ENCODE data around the gene ZNF197. TPM values are rescaled to one million over a fixed set of nuclear protein-coding genes. Genes with fewer than 3 reads are reported as not detected.
"Not testable (repeated sequence)": the region's sequence is repeated elsewhere in the genome, so short reads cannot be mapped to it uniquely, and the experiment has no call there.

Gene ZNF197
- total RNA-seq: 1 to 10 TPM; 9.1 to 9.9 TPM

GRCh38 chr3:44624749-44625480 is at the start of gene ZNF197:
TSS of gene ZNF197 (plus strand) at chr3:44625036. CDS start at chr3:44629155, 4,119 bp downstream.
- Mint-ChIP-seq H3K36me3 (peaks cover 15% of the 10 kb centered on the region), H3K27me3 (no peaks in the 10 kb centered on the region), H3K4me3 (peak within 1 kb of the TSS; percentile 80), H3K4me1 (ENCODE audit: low read depth) (peaks cover 20% of the 10 kb centered on the region), H3K27ac (peak within 1 kb of the TSS; percentile 47), H3K9me3 (no peaks in the 10 kb centered on the region)
- POLR2A ChIA-PET: interaction anchor here (1.5 kb wide), 1 partner anchor 137 kb away, joined by 8 read pairs; the partner anchor contains the start of genes KIAA1143 and KIF15
- DNase-seq: peak; percentile 78
- intact Hi-C loops (cut with micrococcal nuclease): loop anchor here (1.0 to 10.0 kb wide), 4 partner anchors 60 to 290 kb away; partner anchors contain the start of genes KIAA1143, KIF15, TCAIM and ZNF501
- CTCF ChIA-PET: interaction anchor here (0.6 to 2.4 kb wide), 3 partner anchors 10 to 1405 kb away, joined by 3 to 14 read pairs (median 4); no protein-coding TSS in a partner anchor

- H3K36me3 Mint-ChIP-seq: peaks cover 26% of the 10 kb centered on the region
- H3K9me3 Mint-ChIP-seq: peaks cover 46% of the 10 kb centered on the region
- H3K4me1 Mint-ChIP-seq (ENCODE audit: low read depth): no peaks in the 10 kb centered on the region
- intact Hi-C loops (cut with micrococcal nuclease): no loop called here
- DNase-seq: no peak
- H3K27ac Mint-ChIP-seq: no peak overlapping the region
- no peak overlapping the region for H3K4me3 Mint-ChIP-seq
- POLR2A ChIA-PET: no interaction called here
- CTCF ChIA-PET: interaction anchor here (0.6 kb wide), 1 partner anchor 21 kb away, joined by 3 read pairs; no protein-coding TSS in a partner anchor
- peaks cover 2% of the 10 kb centered on the region for H3K27me3 Mint-ChIP-seq
These were observed 48.2 kb upstream of the ZNF197 start for GRCh38 chr3:44576613-44577012.

- intact Hi-C loops (cut with micrococcal nuclease); DNase-seq; CTCF ChIA-PET; H3K4me1 Mint-ChIP-seq (ENCODE audit: low read depth); POLR2A ChIA-PET; H3K4me3 Mint-ChIP-seq; H3K27ac Mint-ChIP-seq; H3K27me3 Mint-ChIP-seq: not testable (repeated sequence)
- H3K36me3 Mint-ChIP-seq: peaks cover 23% of the 10 kb centered on the region
- peaks cover 38% of the 10 kb centered on the region for H3K9me3 Mint-ChIP-seq
These were observed 47.4 kb upstream of the ZNF197 start for GRCh38 chr3:44577354-44577952.

GRCh38 chr3:44578316-44578715 is 46.5 kb upstream of the ZNF197 start:
- H3K4me3 Mint-ChIP-seq; H3K4me1 Mint-ChIP-seq (ENCODE audit: low read depth); DNase-seq; H3K27me3 Mint-ChIP-seq; H3K27ac Mint-ChIP-seq; CTCF ChIA-PET; intact Hi-C loops (cut with micrococcal nuclease); POLR2A ChIA-PET: not testable (repeated sequence)
- peaks cover 32% of the 10 kb centered on the region for H3K9me3 Mint-ChIP-seq
- peaks cover 22% of the 10 kb centered on the region for H3K36me3 Mint-ChIP-seq

- H3K27me3 Mint-ChIP-seq: peaks cover 15% of the 10 kb centered on the region
These were observed 45.8 kb upstream of the ZNF197 start for GRCh38 chr3:44578924-44579515.

GRCh38 chr3:44579749-44580148 is 45.1 kb upstream of the ZNF197 start:
- H3K4me1 Mint-ChIP-seq (ENCODE audit: low read depth); DNase-seq; CTCF ChIA-PET; intact Hi-C loops (cut with micrococcal nuclease); H3K27ac Mint-ChIP-seq; H3K4me3 Mint-ChIP-seq; POLR2A ChIA-PET: not testable (repeated sequence)
- H3K27me3 Mint-ChIP-seq: peaks cover 20% of the 10 kb centered on the region
- H3K36me3 Mint-ChIP-seq: peaks cover 24% of the 10 kb centered on the region
- H3K9me3 Mint-ChIP-seq: peaks cover 32% of the 10 kb centered on the region

More at GRCh38 chr3:44578924-44579515, 45.8 kb upstream of the ZNF197 start:
- POLR2A ChIA-PET; CTCF ChIA-PET; DNase-seq; H3K4me3 Mint-ChIP-seq; intact Hi-C loops (cut with micrococcal nuclease); H3K27ac Mint-ChIP-seq; H3K4me1 Mint-ChIP-seq (ENCODE audit: low read depth): not testable (repeated sequence)
- Mint-ChIP-seq H3K36me3 (peaks cover 27% of the 10 kb centered on the region), H3K9me3 (peaks cover 36% of the 10 kb centered on the region)

- peaks cover 31% of the 10 kb centered on the region for H3K9me3 Mint-ChIP-seq
- peaks cover 24% of the 10 kb centered on the region for H3K36me3 Mint-ChIP-seq
- H3K4me3 Mint-ChIP-seq; DNase-seq; H3K27ac Mint-ChIP-seq; POLR2A ChIA-PET; H3K4me1 Mint-ChIP-seq (ENCODE audit: low read depth); CTCF ChIA-PET; intact Hi-C loops (cut with micrococcal nuclease): not testable (repeated sequence)
- H3K27me3 Mint-ChIP-seq: peaks cover 32% of the 10 kb centered on the region
These were observed 43.9 kb upstream of the ZNF197 start for GRCh38 chr3:44580971-44581370.

- ChIA-PET POLR2A (no interaction called here), CTCF (no interaction called here)
- Mint-ChIP-seq H3K4me1 (ENCODE audit: low read depth) (peaks cover 2% of the 10 kb centered on the region), H3K9me3 (peaks cover 14% of the 10 kb centered on the region), H3K27me3 (peaks cover 45% of the 10 kb centered on the region), H3K36me3 (peaks cover 15% of the 10 kb centered on the region), H3K4me3 (no peak within 1 kb of the TSS), H3K27ac (no peak within 1 kb of the TSS)
- intact Hi-C loops (cut with micrococcal nuclease): no loop called here
- no peak for DNase-seq
These were observed 40.0 kb upstream of the ZNF197 start, which contains the start of gene ZNF660 for GRCh38 chr3:44584646-44585501. TSS of gene ZNF660 (plus strand) at chr3:44584964. CDS start at chr3:44594194, 9,230 bp downstream.

GRCh38 chr3:44596621-44597020 is 28.2 kb upstream of the ZNF197 start:
- Mint-ChIP-seq H3K9me3 (peaks cover 22% of the 10 kb centered on the region), H3K36me3 (no peaks in the 10 kb centered on the region), H3K27me3 (peaks cover 2% of the 10 kb centered on the region), H3K4me3 (no peak overlapping the region), H3K4me1 (ENCODE audit: low read depth) (no peaks in the 10 kb centered on the region), H3K27ac (no peak overlapping the region)
- ChIA-PET POLR2A (no interaction called here), CTCF (no interaction called here)
- intact Hi-C loops (cut with micrococcal nuclease): no loop called here
- no peak for DNase-seq

- CTCF ChIA-PET: no interaction called here
- no peaks in the 10 kb centered on the region for H3K4me1 Mint-ChIP-seq (ENCODE audit: low read depth)
- peaks cover 4% of the 10 kb centered on the region for H3K27me3 Mint-ChIP-seq
- H3K36me3 Mint-ChIP-seq: no peaks in the 10 kb centered on the region
- POLR2A ChIA-PET: no interaction called here
- no peak for DNase-seq
- no peak overlapping the region for H3K4me3 Mint-ChIP-seq
- H3K27ac Mint-ChIP-seq: no peak overlapping the region
- no peaks in the 10 kb centered on the region for H3K9me3 Mint-ChIP-seq
- intact Hi-C loops (cut with micrococcal nuclease): no loop called here
These were observed 23.1 kb upstream of the ZNF197 start for GRCh38 chr3:44601749-44602148.

- peaks cover 1% of the 10 kb centered on the region for H3K36me3 Mint-ChIP-seq
- H3K4me1 Mint-ChIP-seq (ENCODE audit: low read depth): no peaks in the 10 kb centered on the region
- DNase-seq: no peak
- ChIA-PET POLR2A (no interaction called here), CTCF (interaction anchor here (0.6 kb wide), 1 partner anchor 183 kb away, joined by 4 read pairs; no protein-coding TSS in a partner anchor)
- intact Hi-C loops (cut with micrococcal nuclease): no loop called here
- no peak overlapping the region for H3K27ac Mint-ChIP-seq
- peaks cover 4% of the 10 kb centered on the region for H3K27me3 Mint-ChIP-seq
- no peak overlapping the region for H3K4me3 Mint-ChIP-seq
- H3K9me3 Mint-ChIP-seq: no peaks in the 10 kb centered on the region
These were observed 12.2 kb upstream of the ZNF197 start for GRCh38 chr3:44612678-44613077.
